Stimulated activated CD4-positive, alpha-beta T cell treated with anti-CD3 and anti-CD28 coated beads, Interleukin-2, amount 100 ng/mL, for 48 hours (primary cell): ENCODE measurements around the gene TMEM45B.
"Not testable (repeated sequence)": the region's sequence is repeated elsewhere in the genome, so short reads cannot be mapped to it uniquely, and the experiment has no call there.

Experiments used
- DNase-seq, 2 donors: peaks; one replicate each; pipeline ENCODE4 v3.0.0-alpha.2; 2020

The TMEM45B gene

DNA sequence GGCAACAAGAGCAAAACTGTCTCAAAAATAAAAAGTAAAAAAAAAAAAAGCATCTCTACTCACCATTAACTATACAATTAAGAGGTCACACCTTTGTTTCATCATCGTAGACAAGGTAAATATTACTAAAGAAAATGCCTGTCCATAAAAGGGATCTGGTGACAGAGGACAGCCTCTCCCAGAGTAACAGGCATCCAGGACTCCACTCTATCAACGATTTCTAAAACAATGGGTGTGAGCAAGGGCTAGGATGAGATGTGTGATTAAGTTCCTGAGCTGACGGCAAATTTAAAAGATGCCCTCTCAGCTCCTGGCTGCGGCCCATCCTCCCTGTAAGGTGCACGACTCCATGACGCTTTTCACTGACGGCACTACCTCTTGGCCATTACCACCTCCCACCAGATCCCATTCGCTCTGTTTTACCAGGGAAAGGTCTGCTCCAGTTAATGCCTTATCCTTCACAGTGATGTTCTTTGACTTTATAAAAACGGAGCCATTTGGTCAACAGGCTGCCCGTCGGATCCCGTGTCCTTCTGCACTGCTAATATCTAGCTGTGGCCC lies 2.3 kb upstream of the TMEM45B start:
- no peak for DNase-seq

GRCh38 chr11:129814244-129815014 lies 1.2 kb upstream of the TMEM45B start:
- DNase-seq: peak; percentile 70

DNA sequence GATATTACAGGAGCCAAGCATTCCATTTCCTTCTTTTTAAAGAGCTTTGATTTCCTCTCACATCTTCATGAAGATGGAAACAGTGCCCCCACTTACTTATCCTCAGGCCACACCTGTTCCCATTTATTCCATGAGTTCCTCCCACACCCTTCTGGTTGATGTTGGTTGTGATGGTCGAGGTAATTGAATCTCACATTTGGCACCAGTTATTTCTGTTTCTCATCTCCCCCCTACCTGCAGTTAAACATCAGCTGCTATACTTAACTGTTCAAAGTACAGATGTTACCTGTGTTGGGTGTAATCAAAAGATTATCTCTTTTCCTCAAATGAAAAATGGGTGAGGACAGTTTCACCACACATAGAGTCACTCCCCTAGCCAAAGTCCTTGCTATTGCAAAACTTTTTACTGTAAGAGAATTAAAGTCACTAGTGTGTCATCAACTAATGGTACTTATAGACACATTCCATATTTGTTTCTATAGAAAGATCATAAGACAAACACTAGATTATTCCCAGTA lies 1.9 kb downstream of the TMEM45B start:
- DNase-seq: no peak

DNA sequence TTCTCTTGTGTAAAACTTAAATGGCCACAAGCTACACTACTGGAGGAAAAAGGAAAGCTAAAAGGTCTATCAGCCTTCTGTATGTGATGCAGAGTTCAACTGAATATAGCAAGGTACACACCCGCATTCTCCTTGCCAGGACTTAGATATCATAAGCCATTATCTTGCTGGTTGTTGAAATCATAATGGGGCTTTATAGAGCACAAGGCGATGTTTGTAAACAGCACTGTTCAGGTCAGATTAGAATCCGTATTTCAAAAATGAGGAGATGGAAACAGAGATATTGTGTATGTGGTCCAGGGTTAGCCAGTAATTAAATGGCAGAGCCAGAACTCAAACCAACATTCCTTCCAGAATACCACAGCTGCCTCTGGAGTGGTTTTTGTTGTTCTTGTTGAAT lies 2.6 kb downstream of the TMEM45B start:
- DNase-seq: not testable (repeated sequence)

DNA sequence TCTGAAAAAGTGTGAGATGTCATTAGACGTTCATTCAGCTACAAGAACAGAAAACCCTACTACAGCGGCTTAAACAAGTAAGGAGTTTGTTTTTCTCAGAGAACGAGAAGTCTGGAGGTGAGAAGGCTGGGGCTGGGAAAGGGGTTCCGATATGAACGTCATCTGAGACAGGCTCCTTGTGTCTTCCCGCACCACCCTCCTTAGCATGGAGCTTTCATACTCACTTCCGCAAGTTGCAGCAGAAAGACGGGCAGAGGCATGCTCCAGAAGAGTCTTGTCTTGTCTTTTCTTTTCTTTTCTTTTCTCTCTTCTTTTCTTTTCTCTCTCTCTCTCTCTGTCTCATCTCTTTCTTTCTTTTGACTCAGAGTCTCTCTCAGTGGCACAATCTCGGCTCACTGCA lies 3.6 kb downstream of the TMEM45B start:
- no peak for DNase-seq

DNA sequence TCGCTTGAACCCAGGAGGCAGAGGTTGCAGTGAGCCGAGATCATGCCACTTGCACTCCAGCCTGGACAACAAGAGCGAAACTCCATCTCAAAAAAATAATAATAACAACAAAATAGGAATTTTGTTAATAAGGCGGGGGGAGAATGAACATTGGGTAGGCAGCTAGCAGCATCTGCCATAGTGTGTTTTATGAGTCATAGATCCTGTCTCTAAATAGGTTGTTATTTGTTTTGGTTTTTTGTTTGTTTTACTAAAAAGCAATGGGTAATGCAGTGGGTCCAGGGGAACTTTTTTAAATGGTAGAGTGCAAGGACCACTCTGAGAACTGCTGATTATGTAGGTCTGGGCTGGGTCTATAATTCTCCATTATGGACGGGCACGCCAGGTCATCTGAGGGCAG lies 4.6 kb downstream of the TMEM45B start:
- not testable (repeated sequence) for DNase-seq

GRCh38 chr11:129823281-129823680 lies 7.6 kb downstream of the TMEM45B start:
- DNase-seq: not testable (repeated sequence)

DNA sequence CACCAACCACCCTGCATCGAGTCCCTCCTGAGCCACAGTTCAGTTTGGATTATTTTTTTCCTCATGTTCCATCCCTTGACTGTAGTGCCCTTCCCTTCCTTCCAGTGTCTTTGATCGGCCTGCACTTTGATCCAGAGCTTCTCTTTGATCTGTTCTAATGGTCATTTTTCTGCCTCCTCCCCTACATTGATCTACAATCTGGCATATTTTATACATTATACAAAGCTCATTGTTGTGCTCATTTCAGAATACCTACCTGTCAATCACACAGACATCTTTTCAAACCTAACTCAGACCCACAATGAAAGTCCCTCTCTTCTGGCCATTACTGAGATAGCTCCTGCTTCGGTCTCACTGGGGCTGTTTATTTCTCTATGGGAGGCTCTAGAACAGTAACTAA lies 8.2 kb downstream of the TMEM45B start:
- DNase-seq: not testable (repeated sequence)

DNA sequence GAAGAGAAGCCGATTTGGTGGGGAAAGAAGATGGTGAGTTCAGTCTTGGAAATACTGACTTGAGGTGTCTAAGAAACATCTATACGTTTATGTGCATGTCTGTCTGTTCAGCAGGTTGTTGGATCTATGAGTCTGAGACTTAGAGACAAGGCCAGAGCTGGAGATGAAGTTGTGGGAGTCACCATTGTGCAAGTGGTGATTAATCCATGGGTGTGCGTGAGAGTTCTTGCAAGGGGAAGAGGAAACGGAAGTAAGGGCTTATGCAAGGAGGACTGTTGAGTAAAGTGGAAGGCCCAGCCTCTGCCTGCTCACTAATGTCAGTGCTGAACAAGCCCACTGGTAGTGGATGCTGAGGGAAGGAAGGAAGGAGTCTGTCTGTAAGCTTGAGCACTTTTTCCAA lies 9.7 kb downstream of the TMEM45B start:
- no peak for DNase-seq

DNA sequence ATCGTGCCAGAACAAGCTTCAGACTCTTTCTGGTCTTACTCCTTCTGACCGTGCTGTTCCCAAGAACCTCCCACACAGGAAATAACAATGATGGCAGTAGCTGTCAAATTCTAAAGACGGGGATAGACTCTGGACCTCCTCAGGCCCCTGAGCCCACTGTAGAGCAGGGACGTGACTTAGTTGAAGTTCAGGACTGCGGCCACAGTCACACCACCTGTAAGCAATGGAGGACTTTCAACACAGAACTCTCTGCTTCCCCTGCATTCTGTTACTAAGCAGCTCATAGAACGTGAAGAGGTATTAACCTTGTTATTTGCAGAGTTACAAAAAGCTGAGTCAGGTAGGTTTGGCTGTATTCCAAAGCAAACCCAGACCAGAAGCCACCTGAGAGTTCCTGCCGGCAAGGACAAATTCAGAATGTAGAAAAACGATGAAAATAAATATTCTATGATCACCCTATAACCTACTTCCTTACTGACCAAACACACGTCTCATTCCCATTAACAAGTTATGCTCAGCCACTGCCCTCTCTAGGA lies 12.7 kb downstream of the TMEM45B start:
- DNase-seq: no peak

DNA sequence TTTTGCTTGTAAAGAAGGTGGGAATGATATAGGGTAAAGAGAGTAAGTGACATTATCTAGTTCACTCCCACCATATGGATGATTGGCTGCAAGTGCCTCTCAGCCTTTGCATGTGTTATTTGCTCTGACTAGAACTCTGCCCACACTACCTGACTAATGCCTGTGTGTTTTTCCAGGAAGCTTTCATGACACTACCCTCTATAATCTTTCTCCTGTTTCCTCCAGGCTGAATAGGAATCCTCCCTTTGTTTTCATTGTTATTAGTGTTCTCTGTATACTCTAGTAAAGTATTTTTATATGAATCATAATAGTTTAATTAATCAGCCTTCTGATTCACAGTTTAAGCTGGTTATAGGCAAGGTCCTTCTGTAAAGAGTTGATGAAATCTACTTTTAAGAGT lies 13.8 kb downstream of the TMEM45B start:
- DNase-seq: not testable (repeated sequence)

DNA sequence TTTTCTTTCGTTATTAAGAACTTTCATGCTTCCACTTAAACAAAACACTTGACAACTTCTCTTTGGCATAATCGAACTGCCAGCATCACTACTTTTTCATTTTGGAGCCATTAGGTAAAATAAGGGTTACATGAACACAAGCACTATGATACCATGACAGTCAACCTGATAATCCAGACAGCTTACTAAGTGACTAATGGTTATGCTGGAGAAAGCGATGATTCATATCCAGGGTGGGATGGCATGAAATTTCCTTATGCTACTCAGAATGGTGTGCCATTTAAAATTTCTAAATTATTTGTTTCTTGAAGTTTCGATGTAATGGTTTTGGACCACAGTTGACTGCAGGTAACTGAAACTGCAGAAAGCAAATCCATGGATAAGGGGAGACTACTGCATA lies 15.6 kb downstream of the TMEM45B start:
- DNase-seq: not testable (repeated sequence)

GRCh38 chr11:129833260-129833659 lies 17.6 kb downstream of the TMEM45B start:
- DNase-seq: not testable (repeated sequence)

- DNase-seq: not testable (repeated sequence)
Observed at GRCh38 chr11:129836423-129836891, 20.8 kb downstream of the TMEM45B start.

DNA sequence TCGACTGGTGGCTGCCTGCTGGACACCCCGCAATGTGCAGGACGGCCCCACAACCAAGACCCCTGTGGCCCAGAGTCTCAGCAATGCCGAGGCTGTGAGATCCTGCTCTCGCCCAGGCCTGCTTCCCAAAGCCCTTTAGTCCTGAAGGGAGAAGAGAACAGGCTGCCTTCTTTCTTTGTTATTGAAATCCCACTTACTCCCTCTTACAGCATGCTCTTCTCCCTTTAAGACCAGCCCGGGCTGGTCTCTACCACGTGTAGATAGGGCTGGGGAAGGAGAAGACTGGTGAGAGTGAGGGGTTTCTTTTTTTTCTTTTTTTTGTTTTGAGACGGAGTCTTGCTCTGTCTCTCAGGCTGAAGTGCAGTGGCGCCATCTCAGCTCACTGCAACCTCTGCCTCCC lies 21.3 kb downstream of the TMEM45B start:
- no peak for DNase-seq

GRCh38 chr11:129840236-129840635 lies 24.6 kb downstream of the TMEM45B start:
- no peak for DNase-seq

- DNase-seq: no peak
Observed at GRCh38 chr11:129842138-129842537, 26.5 kb downstream of the TMEM45B start.

GRCh38 chr11:129846508-129847335 lies 31.1 kb downstream of the TMEM45B start:
- DNase-seq: no peak

GRCh38 chr11:129847361-129847760 lies 31.7 kb downstream of the TMEM45B start:
- not testable (repeated sequence) for DNase-seq

DNA sequence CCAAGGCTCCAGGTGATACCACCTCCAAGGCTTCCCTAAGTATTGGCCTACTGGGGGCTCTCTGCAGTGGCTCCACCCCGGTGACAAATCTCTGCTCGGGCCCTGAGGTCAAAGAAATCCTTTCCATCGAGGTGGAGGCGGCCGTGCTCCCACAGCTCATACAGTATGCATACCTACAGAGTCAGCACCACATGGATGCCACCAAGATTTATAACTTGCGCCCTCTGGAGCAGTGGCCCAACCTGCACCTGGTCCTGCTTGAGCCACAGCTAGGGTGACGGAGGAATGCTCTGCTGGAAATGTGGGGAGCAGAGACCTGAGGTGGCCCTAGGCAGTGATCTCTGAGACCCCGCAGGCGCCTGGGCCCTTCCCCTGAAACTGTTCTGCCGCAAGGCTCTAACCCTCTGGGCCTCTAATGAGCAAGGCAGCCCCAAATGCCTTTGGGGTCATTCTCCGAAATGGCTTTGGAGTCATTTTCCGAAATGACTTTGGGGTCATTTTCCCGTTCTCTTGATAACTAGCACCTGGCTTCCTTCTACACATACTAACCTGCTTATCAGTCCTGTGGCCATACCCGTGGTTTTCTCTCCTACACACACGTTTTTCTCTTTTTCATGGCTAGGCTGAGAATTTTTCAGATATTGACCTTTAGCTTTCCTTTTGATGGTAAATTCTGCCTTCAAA lies 33.9 kb downstream of the TMEM45B start:
- DNase-seq: no peak

DNA sequence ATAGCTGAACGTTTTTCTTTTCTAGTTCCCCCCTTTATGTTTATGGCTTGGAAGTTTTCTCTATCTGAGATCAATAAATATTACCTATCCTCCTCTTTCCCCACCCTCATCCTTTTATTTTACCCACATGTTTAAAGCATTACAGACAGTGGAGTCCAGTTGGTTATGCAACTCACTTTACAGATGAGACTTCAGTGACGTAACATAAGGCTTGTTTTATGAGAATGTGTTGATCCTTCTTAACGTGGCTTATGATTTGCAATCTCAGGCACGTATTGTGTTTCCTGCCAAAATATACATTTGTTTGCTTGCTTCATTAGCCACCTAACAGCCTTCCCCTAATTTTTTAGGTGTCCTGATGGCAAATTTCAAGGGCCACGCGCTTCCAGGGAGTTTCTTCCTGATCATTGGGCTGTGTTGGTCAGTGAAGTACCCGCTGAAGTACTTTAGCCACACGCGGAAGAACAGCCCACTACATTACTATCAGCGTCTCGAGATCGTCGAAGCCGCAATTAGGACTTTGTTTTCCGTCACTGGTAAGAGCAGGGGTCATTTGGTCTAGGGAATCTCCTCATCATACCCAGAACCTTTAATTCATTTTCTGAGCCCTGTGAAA lies 36.6 kb downstream of the TMEM45B start:
- no peak for DNase-seq
